ENCODE data around the gene SLC6A1.

The SLC6A1 gene

GRCh38 chr3:10995871-10996270 is 3.3 kb downstream of the SLC6A1 start:
- no peak for DNase-seq

GRCh38 chr3:10996345-10997013 is 3.9 kb downstream of the SLC6A1 start:
- DNase-seq, result no peak

- DNase-seq, result no peak
Observed at GRCh38 chr3:10997196-10997595, 4.6 kb downstream of the SLC6A1 start.

GRCh38 chr3:10998542-10998941 is 6.0 kb downstream of the SLC6A1 start:
- DNase-seq, result no peak

GRCh38 chr3:10999221-11000107 is 6.9 kb downstream of the SLC6A1 start:
- DNase-seq, result no peak

GRCh38 chr3:11000528-11000927 is 8.0 kb downstream of the SLC6A1 start:
- DNase-seq, result no peak

- no peak for DNase-seq
Observed at GRCh38 chr3:11001020-11001657, 8.6 kb downstream of the SLC6A1 start.

- no peak for DNase-seq
Observed at GRCh38 chr3:11001658-11002021, 9.1 kb downstream of the SLC6A1 start.

GRCh38 chr3:11002371-11002807 is 9.8 kb downstream of the SLC6A1 start:
- DNase-seq, result no peak

- DNase-seq, result no peak
Observed at GRCh38 chr3:11004563-11004962, 12.0 kb downstream of the SLC6A1 start.

GRCh38 chr3:11005686-11006256 is 13.2 kb downstream of the SLC6A1 start:
- DNase-seq, result no peak

GRCh38 chr3:11006986-11007933 is 14.7 kb downstream of the SLC6A1 start:
- no peak for DNase-seq

- DNase-seq, result no peak
Observed at GRCh38 chr3:11009898-11010297, 17.4 kb downstream of the SLC6A1 start.

GRCh38 chr3:11010426-11011165 is 18.0 kb downstream of the SLC6A1 start:
- DNase-seq, result no peak

- DNase-seq, result no peak
Observed at GRCh38 chr3:11014253-11014652, 21.7 kb downstream of the SLC6A1 start.

GRCh38 chr3:11014752-11015151 is 22.2 kb downstream of the SLC6A1 start:
- no peak for DNase-seq

- no peak for DNase-seq
Observed at GRCh38 chr3:11015369-11015768, 22.8 kb downstream of the SLC6A1 start.

GRCh38 chr3:11016727-11017126 is 24.2 kb downstream of the SLC6A1 start:
- no peak for DNase-seq

- DNase-seq, result no peak
Observed at GRCh38 chr3:11019116-11019819, 26.7 kb downstream of the SLC6A1 start.

GRCh38 chr3:11020764-11021163 is 28.2 kb downstream of the SLC6A1 start:
- no peak for DNase-seq

- no peak for DNase-seq
Observed at GRCh38 chr3:11021611-11022011, 29.1 kb downstream of the SLC6A1 start.
